ENCODE measurements around the gene ARHGEF28. TPM values are rescaled to one million over a fixed set of nuclear protein-coding genes. Genes with fewer than 3 reads are reported as not detected.
A peak's percentile ranks its signal among the peaks of the same experiment; 100 is the strongest.

ARHGEF28 gene
- total and polyA plus RNA-seq, 7 experiments from 2014 or later, result 0.03 to 0.47 TPM; not detected in 5

- Histone ChIP-seq H3K4me3 (ENCODE audit: low read length) (no peak overlapping the region), H3K27me3 (ENCODE audit: control insufficient read depth in 2 of 2, insufficient read depth in 2 of 2, low read length in 2 of 2) (no peaks in the 10 kb centered on the region), H3K27ac (ENCODE audit: low read depth, low read length) (no peak overlapping the region), H3K4me1 (ENCODE audit: control insufficient read depth in 2 of 2, insufficient read depth in 2 of 2, low read length in 2 of 2) (no peaks in the 10 kb centered on the region), H3K36me3 (ENCODE audit: control insufficient read depth in 2 of 3, insufficient read depth in 3 of 3, low read length in 3 of 3) (no peaks in the 10 kb centered on the region), H3K9me3 (ENCODE audit: control insufficient read depth in 2 of 3, low read length in 3 of 3) (no peaks in the 10 kb centered on the region)
- Mint-ChIP-seq H3K27ac (no peak overlapping the region), H3K27me3 (peaks cover 22 to 43% (median 30%) of the 10 kb centered on the region in 5 donors), H3K4me1 (peaks cover 0 to 5% (median 0%) of the 10 kb centered on the region in 7 donors), H3K4me3 (no peak overlapping the region), H3K9me3 (no peaks in the 10 kb centered on the region), H3K36me3 (no peaks in the 10 kb centered on the region)
- ATAC-seq (peak; percentile 37), DNase-seq (no peak)
- ChIA-PET CTCF (no interaction called here), POLR2A (no interaction called here)
- intact Hi-C loops (cut with micrococcal nuclease), result no loop called here
Measured at GRCh38 chr5:73899055-73899454, 273.1 kb downstream of the ARHGEF28 start.

DNA sequence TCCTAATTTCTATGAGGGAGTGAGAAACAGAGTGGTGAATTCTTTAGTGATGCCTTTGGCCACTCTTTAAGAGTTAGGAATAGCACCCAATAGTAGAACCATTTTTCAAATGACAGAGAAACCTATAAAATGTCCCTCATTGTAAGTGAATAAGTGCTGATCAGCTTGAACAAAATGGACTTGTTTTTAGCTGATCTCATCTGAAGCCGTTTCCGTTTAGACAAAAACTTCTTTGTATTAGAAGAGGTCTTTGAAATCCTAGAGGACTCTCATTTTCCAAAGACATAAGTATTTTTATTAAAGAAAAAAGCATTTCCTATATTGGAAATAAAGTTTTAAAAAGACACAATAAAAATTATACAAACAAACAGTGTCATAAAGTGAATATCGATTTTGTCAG, 273.9 kb downstream of the ARHGEF28 start:
- H3K4me3 ChIP-seq (ENCODE audit: low read length), result no peak overlapping the region
- ATAC-seq (no peak), DNase-seq (no peak)
- H3K36me3 ChIP-seq (ENCODE audit: control insufficient read depth in 2 of 3, insufficient read depth in 3 of 3, low read length in 3 of 3), result no peaks in the 10 kb centered on the region
- H3K27me3 Mint-ChIP-seq, result peaks cover 21 to 41% (median 29%) of the 10 kb centered on the region in 5 donors
- H3K27ac Mint-ChIP-seq, result no peak overlapping the region
- peaks cover 0 to 5% (median 0%) of the 10 kb centered on the region in 7 donors for H3K4me1 Mint-ChIP-seq
- POLR2A ChIA-PET, result no interaction called here
- no peaks in the 10 kb centered on the region for H3K27me3 ChIP-seq (ENCODE audit: control insufficient read depth in 2 of 2, insufficient read depth in 2 of 2, low read length in 2 of 2)
- H3K27ac ChIP-seq (ENCODE audit: low read depth, low read length), result no peak overlapping the region
- no peaks in the 10 kb centered on the region for H3K36me3 Mint-ChIP-seq
- no peaks in the 10 kb centered on the region for H3K9me3 ChIP-seq (ENCODE audit: control insufficient read depth in 2 of 3, low read length in 3 of 3)
- H3K4me3 Mint-ChIP-seq, result no peak overlapping the region
- no peaks in the 10 kb centered on the region for H3K9me3 Mint-ChIP-seq
- CTCF ChIA-PET, result no interaction called here
- no peaks in the 10 kb centered on the region for H3K4me1 ChIP-seq (ENCODE audit: control insufficient read depth in 2 of 2, insufficient read depth in 2 of 2, low read length in 2 of 2)
- intact Hi-C loops (cut with micrococcal nuclease), result loop anchor here (5.0 kb wide), 2 partner anchors 308 to 1782 kb away; no protein-coding TSS in a partner anchor

GRCh38 chr5:73900566-73900965, 274.6 kb downstream of the ARHGEF28 start:
- ATAC-seq (no peak), DNase-seq (no peak)
- Mint-ChIP-seq H3K36me3 (no peaks in the 10 kb centered on the region), H3K9me3 (no peaks in the 10 kb centered on the region), H3K4me3 (no peak overlapping the region), H3K27ac (no peak overlapping the region), H3K27me3 (peaks cover 15 to 42% (median 26%) of the 10 kb centered on the region in 5 donors), H3K4me1 (peaks cover 0 to 5% (median 0%) of the 10 kb centered on the region in 7 donors)
- Histone ChIP-seq H3K4me1 (ENCODE audit: control insufficient read depth in 2 of 2, insufficient read depth in 2 of 2, low read length in 2 of 2) (no peaks in the 10 kb centered on the region), H3K9me3 (ENCODE audit: control insufficient read depth in 2 of 3, low read length in 3 of 3) (no peaks in the 10 kb centered on the region), H3K27me3 (ENCODE audit: control insufficient read depth in 2 of 2, insufficient read depth in 2 of 2, low read length in 2 of 2) (no peaks in the 10 kb centered on the region), H3K27ac (ENCODE audit: low read depth, low read length) (no peak overlapping the region), H3K36me3 (ENCODE audit: control insufficient read depth in 2 of 3, insufficient read depth in 3 of 3, low read length in 3 of 3) (no peaks in the 10 kb centered on the region), H3K4me3 (ENCODE audit: low read length) (no peak overlapping the region)
- intact Hi-C loops (cut with micrococcal nuclease), result loop anchor here (5.0 kb wide), 2 partner anchors 308 to 1782 kb away; no protein-coding TSS in a partner anchor
- POLR2A ChIA-PET, result no interaction called here
- CTCF ChIA-PET, result no interaction called here

- ChIA-PET POLR2A (no interaction called here), CTCF (no interaction called here)
- no peaks in the 10 kb centered on the region for H3K27me3 ChIP-seq (ENCODE audit: control insufficient read depth in 2 of 2, insufficient read depth in 2 of 2, low read length in 2 of 2)
- DNase-seq (no peak), ATAC-seq (no peak)
- no peaks in the 10 kb centered on the region for H3K36me3 ChIP-seq (ENCODE audit: control insufficient read depth in 2 of 3, insufficient read depth in 3 of 3, low read length in 3 of 3)
- Mint-ChIP-seq H3K36me3 (no peaks in the 10 kb centered on the region), H3K27me3 (peaks cover 13 to 38% (median 25%) of the 10 kb centered on the region in 5 donors), H3K27ac (no peak overlapping the region), H3K4me1 (peaks cover 0 to 5% (median 0%) of the 10 kb centered on the region in 7 donors), H3K4me3 (no peak overlapping the region), H3K9me3 (no peaks in the 10 kb centered on the region)
- H3K27ac ChIP-seq (ENCODE audit: low read depth, low read length), result no peak overlapping the region
- intact Hi-C loops (cut with micrococcal nuclease), result loop anchor here (5.0 kb wide), 2 partner anchors 309 to 1781 kb away; no protein-coding TSS in a partner anchor
- no peaks in the 10 kb centered on the region for H3K4me1 ChIP-seq (ENCODE audit: control insufficient read depth in 2 of 2, insufficient read depth in 2 of 2, low read length in 2 of 2)
- H3K4me3 ChIP-seq (ENCODE audit: low read length), result no peak overlapping the region
- H3K9me3 ChIP-seq (ENCODE audit: control insufficient read depth in 2 of 3, low read length in 3 of 3), result no peaks in the 10 kb centered on the region
Measured at GRCh38 chr5:73901043-73901442, 275.0 kb downstream of the ARHGEF28 start.

- Mint-ChIP-seq H3K27me3 (peaks cover 9 to 34% (median 25%) of the 10 kb centered on the region in 5 donors), H3K4me3 (no peak overlapping the region), H3K27ac (no peak overlapping the region), H3K4me1 (peaks cover 0 to 5% (median 0%) of the 10 kb centered on the region in 7 donors), H3K9me3 (no peaks in the 10 kb centered on the region), H3K36me3 (no peaks in the 10 kb centered on the region)
- intact Hi-C loops (cut with micrococcal nuclease), result loop anchor here (5.0 kb wide), 2 partner anchors 309 to 1781 kb away; no protein-coding TSS in a partner anchor
- Histone ChIP-seq H3K9me3 (ENCODE audit: control insufficient read depth in 2 of 3, low read length in 3 of 3) (no peaks in the 10 kb centered on the region), H3K27ac (ENCODE audit: low read depth, low read length) (no peak overlapping the region), H3K36me3 (ENCODE audit: control insufficient read depth in 2 of 3, insufficient read depth in 3 of 3, low read length in 3 of 3) (no peaks in the 10 kb centered on the region), H3K4me1 (ENCODE audit: control insufficient read depth in 2 of 2, insufficient read depth in 2 of 2, low read length in 2 of 2) (no peaks in the 10 kb centered on the region), H3K27me3 (ENCODE audit: control insufficient read depth in 2 of 2, insufficient read depth in 2 of 2, low read length in 2 of 2) (no peaks in the 10 kb centered on the region), H3K4me3 (ENCODE audit: low read length) (no peak overlapping the region)
- ATAC-seq (no peak), DNase-seq (no peak)
- CTCF ChIA-PET, result interaction anchor here (0.6 to 2.3 kb wide), 9 partner anchors 13 to 1034 kb away, joined by 3 to 22 read pairs (median 3); partner anchors contain the start of gene ENC1
- POLR2A ChIA-PET, result interaction anchor here (0.9 kb wide), 1 partner anchor 748 kb away, joined by 3 read pairs; no protein-coding TSS in a partner anchor
Measured at GRCh38 chr5:73901455-73901854, 275.5 kb downstream of the ARHGEF28 start.

GRCh38 chr5:73902327-73903051, 276.5 kb downstream of the ARHGEF28 start:
- H3K27me3 Mint-ChIP-seq, result peaks cover 9 to 35% (median 29%) of the 10 kb centered on the region in 5 donors
- CTCF ChIA-PET, result interaction anchor here (0.7 to 2.3 kb wide), 14 partner anchors 9 to 1477 kb away, joined by 3 to 22 read pairs (median 3); partner anchors contain the start of gene ENC1
- Histone ChIP-seq H3K27ac (ENCODE audit: low read depth, low read length) (no peak overlapping the region), H3K4me1 (ENCODE audit: control insufficient read depth in 2 of 2, insufficient read depth in 2 of 2, low read length in 2 of 2) (no peaks in the 10 kb centered on the region), H3K36me3 (ENCODE audit: control insufficient read depth in 2 of 3, insufficient read depth in 3 of 3, low read length in 3 of 3) (no peaks in the 10 kb centered on the region), H3K4me3 (ENCODE audit: low read length) (no peak overlapping the region), H3K9me3 (ENCODE audit: control insufficient read depth in 2 of 3, low read length in 3 of 3) (no peaks in the 10 kb centered on the region), H3K27me3 (ENCODE audit: control insufficient read depth in 2 of 2, insufficient read depth in 2 of 2, low read length in 2 of 2) (no peaks in the 10 kb centered on the region)
- DNase-seq (peak in 7 of 9 donors; percentile 10 to 56 (median 51)), ATAC-seq (no peak)
- H3K27ac Mint-ChIP-seq, result no peak overlapping the region
- no peak overlapping the region for H3K4me3 Mint-ChIP-seq
- POLR2A ChIA-PET, result interaction anchor here (0.9 kb wide), 1 partner anchor 747 kb away, joined by 3 read pairs; no protein-coding TSS in a partner anchor
- no peaks in the 10 kb centered on the region for H3K36me3 Mint-ChIP-seq
- H3K4me1 Mint-ChIP-seq, result peaks cover 0 to 5% (median 0%) of the 10 kb centered on the region in 7 donors
- intact Hi-C loops (cut with micrococcal nuclease), result loop anchor here (1.0 to 5.0 kb wide), 5 partner anchors 310 to 1780 kb away; partner anchors contain the start of gene ENC1 (in 2 of the 2)
- no peaks in the 10 kb centered on the region for H3K9me3 Mint-ChIP-seq

All from naive thymus-derived CD4-positive, alpha-beta T cell (primary cell).